ENCODE measurements around the gene CARD14. TPM values are rescaled to one million over a fixed set of nuclear protein-coding genes. Genes with fewer than 3 reads are reported as not detected.
A peak's percentile ranks its signal among the peaks of the same experiment; 100 is the strongest.

Gene CARD14
- total RNA-seq, 1 experiment from 2014 or later = 0.24 TPM

DNA sequence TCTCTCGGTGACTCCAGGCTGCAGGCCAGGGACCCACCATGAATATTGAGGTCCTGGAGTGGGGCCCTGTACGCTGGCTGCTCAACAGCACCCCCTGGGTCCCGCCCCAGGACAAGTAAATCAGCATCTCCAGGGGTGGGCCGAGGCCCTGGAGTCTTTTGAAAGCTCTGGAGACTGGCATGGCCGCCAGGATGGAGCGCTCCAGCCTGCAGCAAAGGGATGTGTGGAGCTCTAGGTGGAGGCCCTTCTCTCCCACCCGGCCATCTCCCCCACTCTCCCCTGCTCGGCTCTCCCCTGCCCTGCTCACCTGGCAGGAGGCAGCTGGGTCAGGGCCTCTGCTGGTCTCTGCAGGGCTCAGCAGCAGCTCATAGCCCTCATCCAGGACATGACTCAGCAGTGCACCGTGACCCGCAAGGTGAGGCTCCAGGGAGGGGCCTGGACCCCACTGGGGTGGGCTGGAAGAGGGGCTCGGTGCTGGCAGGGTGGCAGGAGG is 33.7 kb downstream of the CARD14 start:
- no peaks in the 10 kb centered on the region for H3K79me1 ChIP-seq (ENCODE audit: insufficient read depth, low read depth, low read length, poor library complexity, severe bottlenecking)
- TF ChIP-seq, protein P1, sequence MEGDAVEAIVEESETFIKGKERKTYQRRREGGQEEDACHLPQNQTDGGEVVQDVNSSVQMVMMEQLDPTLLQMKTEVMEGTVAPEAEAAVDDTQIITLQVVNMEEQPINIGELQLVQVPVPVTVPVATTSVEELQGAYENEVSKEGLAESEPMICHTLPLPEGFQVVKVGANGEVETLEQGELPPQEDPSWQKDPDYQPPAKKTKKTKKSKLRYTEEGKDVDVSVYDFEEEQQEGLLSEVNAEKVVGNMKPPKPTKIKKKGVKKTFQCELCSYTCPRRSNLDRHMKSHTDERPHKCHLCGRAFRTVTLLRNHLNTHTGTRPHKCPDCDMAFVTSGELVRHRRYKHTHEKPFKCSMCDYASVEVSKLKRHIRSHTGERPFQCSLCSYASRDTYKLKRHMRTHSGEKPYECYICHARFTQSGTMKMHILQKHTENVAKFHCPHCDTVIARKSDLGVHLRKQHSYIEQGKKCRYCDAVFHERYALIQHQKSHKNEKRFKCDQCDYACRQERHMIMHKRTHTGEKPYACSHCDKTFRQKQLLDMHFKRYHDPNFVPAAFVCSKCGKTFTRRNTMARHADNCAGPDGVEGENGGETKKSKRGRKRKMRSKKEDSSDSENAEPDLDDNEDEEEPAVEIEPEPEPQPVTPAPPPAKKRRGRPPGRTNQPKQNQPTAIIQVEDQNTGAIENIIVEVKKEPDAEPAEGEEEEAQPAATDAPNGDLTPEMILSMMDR (conservative IDR thresholded peaks at IDR 0.05) = peak; percentile 42
- no peak overlapping the region for H2AK5ac ChIP-seq (ENCODE audit: insufficient read length, low read length)
- H2BK12ac ChIP-seq (ENCODE audit: insufficient read length, low read depth, low read length) = no peak overlapping the region
- peaks cover 2% of the 10 kb centered on the region; the same call in 1 of the 2 replicates for H3K27me3 Mint-ChIP-seq (ENCODE audit: low read depth)
- no peaks in the 10 kb centered on the region for H3K79me2 ChIP-seq (ENCODE audit: insufficient read depth, low read length)
- H3K4ac ChIP-seq (ENCODE audit: low read depth, low read length) = no peak overlapping the region
- H3K56ac ChIP-seq (ENCODE audit: insufficient read length, low read depth, low read length) = no peak overlapping the region
- no peaks in the 10 kb centered on the region for H3K9me3 ChIP-seq (ENCODE audit: control insufficient read depth, low read depth, low read length)
- no peak overlapping the region for H2AFZ ChIP-seq (ENCODE audit: low read length)
- WGBS (ENCODE audit: extremely low coverage, insufficient read length, low lambda C conversion rate) = no CpG with 5 or more reads among the region's 11 CpGs
- peak overlapping the region in 1 of 3 experiments; percentile 44; a peak in 1 of 7 replicates for H3K27ac Mint-ChIP-seq
- no peaks in the 10 kb centered on the region for H4K20me1 ChIP-seq (ENCODE audit: control insufficient read depth, insufficient read depth, insufficient read length)
- peaks cover 2% of the 10 kb centered on the region for H3K23me2 ChIP-seq (ENCODE audit: insufficient read length, low read depth, low read length, poor library complexity, severe bottlenecking)
- H3T11ph ChIP-seq (ENCODE audit: low read length) = no peak overlapping the region
- no peak overlapping the region for H3K23ac ChIP-seq (ENCODE audit: insufficient read length, low read depth, low read length)
- no peak overlapping the region for H3K4me2 ChIP-seq (ENCODE audit: insufficient read depth, insufficient read length, low read length)
- H2BK120ac ChIP-seq (ENCODE audit: low read depth, low read length, poor library complexity, severe bottlenecking) = no peak overlapping the region
- H2BK15ac ChIP-seq (ENCODE audit: low read depth, low read length) = no peak overlapping the region
- H4K91ac ChIP-seq (ENCODE audit: insufficient read length, low read depth, low read length) = no peak overlapping the region
- no peak overlapping the region for H3K14ac ChIP-seq (ENCODE audit: insufficient read depth, low read length)
- no peak overlapping the region for H3K9ac ChIP-seq (ENCODE audit: extremely low read depth, insufficient read length, low read length)
- no peak overlapping the region for H4K5ac ChIP-seq (ENCODE audit: insufficient read length, low read depth, low read length)
- H3K4me1 ChIP-seq (ENCODE audit: insufficient read depth, low read length) = peaks cover 4% of the 10 kb centered on the region; the same call in 1 of the 2 replicates
- H3K18ac ChIP-seq (ENCODE audit: insufficient read length, low read depth, low read length) = no peak overlapping the region
- H3K9me3 Mint-ChIP-seq = 0 out of 5 replicates have a peak, but pooled peaks cover 0 to 2% of the 10 kb centered on the region in 2 experiments
- DNase-seq = peak; percentile 47
- no peaks in the 10 kb centered on the region for H3K27me3 ChIP-seq (ENCODE audit: insufficient read depth, low read length)
- no peak overlapping the region for H2BK20ac ChIP-seq (ENCODE audit: low read depth, low read length, poor library complexity, severe bottlenecking)
- no peak overlapping the region for H3K4me3 Mint-ChIP-seq
- no peak overlapping the region for H3K27ac ChIP-seq (ENCODE audit: insufficient read length, low read depth, low read length)
- peaks cover 2 to 9% of the 10 kb centered on the region in 2 experiments for H3K4me1 Mint-ChIP-seq
- H4K8ac ChIP-seq (replicated peaks; ENCODE audit: insufficient read length, low read depth, low read length) = no peak overlapping the region
- H2BK5ac ChIP-seq (ENCODE audit: insufficient read length, low read length) = no peak overlapping the region
- peaks cover 0 to 8% (median 3%) of the 10 kb centered on the region in 3 experiments; a peak in 5 of 7 replicates for H3K36me3 Mint-ChIP-seq (ENCODE audit: insufficient read depth in 1 of 3, low read depth in 3 of 3)
